BLaER1 treated with 17β-estradiol and CSF1 and Interleukin-3, amounts not matched to agents 10 nM and 100 nM (cell line): ENCODE measurements around the gene LRSAM1.

Experiments used
- H3K27ac ChIP-seq, 11 experiments: shearing (Covaris generic); formaldehyde crosslinking; 2 replicates each; pipeline ENCODE4 v1.8.1; 2022
- H3K27me3 ChIP-seq, 11 experiments: shearing (Covaris generic); formaldehyde crosslinking; 2 replicates each; pipeline ENCODE4 v1.8.1; 2022
- H3K36me3 ChIP-seq, 11 experiments: shearing (Covaris generic); formaldehyde crosslinking; 2 replicates each; pipeline ENCODE4 v1.8.1; 2022
- H3K4me1 ChIP-seq, 10 experiments: shearing (Covaris generic); formaldehyde crosslinking; 2 replicates each; pipeline ENCODE4 v1.8.1; 2022
- H3K4me2 ChIP-seq, 11 experiments: shearing (Covaris generic); formaldehyde crosslinking; 2 replicates each; pipeline ENCODE4 v1.8.1; 2022
- H3K4me3 ChIP-seq, 10 experiments: shearing (Covaris generic); formaldehyde crosslinking; 2 replicates each; pipeline ENCODE4 v1.8.1; 2022
- H3K9ac ChIP-seq, 11 experiments: shearing (Covaris generic); formaldehyde crosslinking; 2 replicates each; pipeline ENCODE4 v1.8.1; 2022
- H3K9me3 ChIP-seq, 11 experiments: shearing (Covaris generic); formaldehyde crosslinking; replicated peaks in 1 of 11; 2 replicates each; pipeline ENCODE4 v1.8.1; 2022
- H4K20me1 ChIP-seq, 11 experiments: shearing (Covaris generic); formaldehyde crosslinking; 2 replicates each; pipeline ENCODE4 v1.8.1; 2022
- Cebpa-rat ChIP-seq, 11 experiments: shearing (Covaris generic); IDR thresholded peaks; 2 replicates each; pipeline ENCODE4 v1.8.1; 2022

LRSAM1 gene

GRCh38 chr9:127438394-127438793 lies 12.9 kb upstream of the LRSAM1 start:
- H3K27me3 ChIP-seq = no peaks in the 10 kb centered on the region
- no peak overlapping the region for H3K4me2 ChIP-seq
- H3K36me3 ChIP-seq = peaks cover 97 to 100% (median 99%) of the 10 kb centered on the region in 11 experiments
- H3K9me3 ChIP-seq = peaks cover 0 to 24% (median 0%) of the 10 kb centered on the region in 11 experiments; a peak in 6 of 22 replicates
- no peak for TF ChIP-seq Cebpa-rat (IDR thresholded peaks at IDR 0.05)
- peaks cover 0 to 23% (median 11%) of the 10 kb centered on the region in 11 experiments; a peak in 13 of 22 replicates for H4K20me1 ChIP-seq
- no peak overlapping the region for H3K4me3 ChIP-seq
- no peak overlapping the region for H3K27ac ChIP-seq
- peaks cover 0 to 6% (median 3%) of the 10 kb centered on the region in 10 experiments; a peak in 7 of 20 replicates for H3K4me1 ChIP-seq
- no peak overlapping the region for H3K9ac ChIP-seq

GRCh38 chr9:127444283-127444920 lies 6.9 kb upstream of the LRSAM1 start:
- no peak for TF ChIP-seq Cebpa-rat (IDR thresholded peaks at IDR 0.05)
- H3K27ac ChIP-seq = peak overlapping the region in 8 of 11 experiments; percentile 28 to 61 (median 49); a peak in 14 of 22 replicates

GRCh38 chr9:127444921-127445850 lies 6.1 kb upstream of the LRSAM1 start:
- TF ChIP-seq Cebpa-rat (IDR thresholded peaks at IDR 0.05) = 0 out of 22 replicates have a peak, but pooled peaks of 1 of the 11 experiments have one; percentile 11
- Histone ChIP-seq H3K4me2 (peak overlapping the region in 4 of 11 experiments; percentile 8 to 40 (median 28); a peak in 4 of 22 replicates), H3K27ac (peak overlapping the region in 5 of 11 experiments; percentile 20 to 61 (median 53); a peak in 5 of 22 replicates), H4K20me1 (peaks cover 42 to 73% (median 65%) of the 10 kb centered on the region in 11 experiments), H3K4me1 (peaks cover 20 to 59% (median 47%) of the 10 kb centered on the region in 10 experiments), H3K36me3 (peaks cover 92 to 100% (median 96%) of the 10 kb centered on the region in 11 experiments), H3K9ac (peak overlapping the region in 1 of 11 experiments; percentile 22; a peak in 1 of 22 replicates), H3K4me3 (no peak overlapping the region), H3K27me3 (no peaks in the 10 kb centered on the region), H3K9me3 (peaks cover 15 to 65% (median 27%) of the 10 kb centered on the region in 11 experiments; a peak in 21 of 22 replicates)

More at GRCh38 chr9:127444283-127444920, 6.9 kb upstream of the LRSAM1 start:
- Histone ChIP-seq H3K4me3 (no peak overlapping the region), H3K36me3 (peaks cover 92 to 100% (median 95%) of the 10 kb centered on the region in 11 experiments), H4K20me1 (peaks cover 34 to 66% (median 57%) of the 10 kb centered on the region in 11 experiments), H3K4me1 (peaks cover 13 to 52% (median 40%) of the 10 kb centered on the region in 10 experiments), H3K9ac (peak overlapping the region in 4 of 11 experiments; percentile 4 to 25 (median 15); a peak in 8 of 22 replicates), H3K4me2 (peak overlapping the region in 7 of 11 experiments; percentile 8 to 40 (median 29); a peak in 15 of 22 replicates), H3K27me3 (no peaks in the 10 kb centered on the region), H3K9me3 (peaks cover 15 to 65% (median 27%) of the 10 kb centered on the region in 11 experiments; a peak in 21 of 22 replicates)

- H3K9ac ChIP-seq = no peak overlapping the region
- H3K9me3 ChIP-seq = peaks cover 15 to 65% (median 27%) of the 10 kb centered on the region in 11 experiments; a peak in 21 of 22 replicates
- TF ChIP-seq Cebpa-rat (IDR thresholded peaks at IDR 0.05) = no peak
- H3K4me3 ChIP-seq = no peak overlapping the region
- H3K4me1 ChIP-seq = peaks cover 20 to 59% (median 47%) of the 10 kb centered on the region in 10 experiments
- no peaks in the 10 kb centered on the region for H3K27me3 ChIP-seq
- H3K27ac ChIP-seq = peak overlapping the region in 1 of 11 experiments; percentile 33; a peak in 2 of 22 replicates
- peaks cover 89 to 97% (median 92%) of the 10 kb centered on the region in 11 experiments for H3K36me3 ChIP-seq
- H4K20me1 ChIP-seq = peaks cover 51 to 81% (median 73%) of the 10 kb centered on the region in 11 experiments
- H3K4me2 ChIP-seq = no peak overlapping the region
Observed at GRCh38 chr9:127445851-127446712, 5.2 kb upstream of the LRSAM1 start.

- H3K9ac ChIP-seq = peak overlapping the region in 2 of 11 experiments; percentile 18 to 38; a peak in 2 of 22 replicates
- H3K4me1 ChIP-seq = peaks cover 20 to 59% (median 48%) of the 10 kb centered on the region in 10 experiments
- H3K27me3 ChIP-seq = no peaks in the 10 kb centered on the region
- peaks cover 51 to 81% (median 73%) of the 10 kb centered on the region in 11 experiments for H4K20me1 ChIP-seq
- peak overlapping the region in 6 of 11 experiments; percentile 9 to 42 (median 30); a peak in 7 of 22 replicates for H3K27ac ChIP-seq
- peaks cover 15 to 65% (median 27%) of the 10 kb centered on the region in 11 experiments; a peak in 21 of 22 replicates for H3K9me3 ChIP-seq
- peak overlapping the region in 6 of 11 experiments; percentile 91 to 100 (median 98); a peak in 6 of 22 replicates for H3K4me2 ChIP-seq
- H3K4me3 ChIP-seq = peak overlapping the region in 2 of 10 experiments; percentile 88 to 100; a peak in 1 of 20 replicates
- peaks cover 81 to 89% (median 85%) of the 10 kb centered on the region in 11 experiments for H3K36me3 ChIP-seq
- no peak for TF ChIP-seq Cebpa-rat (IDR thresholded peaks at IDR 0.05)
Observed at GRCh38 chr9:127446713-127447415, 4.4 kb upstream of the LRSAM1 start.

- peak overlapping the region in 3 of 11 experiments; percentile 17 to 98 (median 97); a peak in 5 of 22 replicates for H3K27ac ChIP-seq
- peaks cover 15 to 62% (median 27%) of the 10 kb centered on the region in 11 experiments; a peak in 21 of 22 replicates for H3K9me3 ChIP-seq
- no peak for TF ChIP-seq Cebpa-rat (IDR thresholded peaks at IDR 0.05)
- peak overlapping the region in 3 of 11 experiments; percentile 98 to 100 (median 99); a peak in 3 of 22 replicates for H3K9ac ChIP-seq
- H3K4me3 ChIP-seq = peak overlapping the region in 9 of 10 experiments; percentile 87 to 100 (median 96); a peak in 10 of 20 replicates
- H3K4me2 ChIP-seq = peak overlapping the region in 10 of 11 experiments; percentile 91 to 100 (median 98); a peak in 18 of 22 replicates
- H4K20me1 ChIP-seq = peaks cover 51 to 81% (median 73%) of the 10 kb centered on the region in 11 experiments
- no peaks in the 10 kb centered on the region for H3K27me3 ChIP-seq
- peaks cover 26 to 66% (median 54%) of the 10 kb centered on the region in 10 experiments for H3K4me1 ChIP-seq
- H3K36me3 ChIP-seq = peaks cover 75 to 82% (median 78%) of the 10 kb centered on the region in 11 experiments
Observed at GRCh38 chr9:127447416-127448111, 3.7 kb upstream of the LRSAM1 start.
